Stimulated activated CD4-positive, alpha-beta T cell treated with anti-CD3 and anti-CD28 coated beads, TNF-alpha, amount 100 ng/mL, for 24 hours (primary cell): ENCODE results near the gene GRID1.
A peak's percentile ranks its signal among the peaks of the same experiment; 100 is the strongest.

ENCODE experiments used
- DNase-seq, 3 experiments: peaks; one replicate each; pipeline ENCODE4 v3.0.0-alpha.2; 2020; ENCODE audit warnings: low read depth in 3 of 3

Gene GRID1

GRCh38 chr10:86063341-86063740, 303.3 kb downstream of the GRID1 start:
- no peak for DNase-seq

- no peak for DNase-seq
Observed at GRCh38 chr10:86062647-86063145, 303.9 kb downstream of the GRID1 start.

GRCh38 chr10:86062198-86062550, 304.4 kb downstream of the GRID1 start:
- no peak for DNase-seq

- no peak for DNase-seq
Observed at GRCh38 chr10:86061278-86062197, 305.1 kb downstream of the GRID1 start.

GRCh38 chr10:86060386-86061277, 306.0 kb downstream of the GRID1 start:
- no peak for DNase-seq

GRCh38 chr10:86059892-86060291, 306.7 kb downstream of the GRID1 start:
- no peak for DNase-seq

- no peak for DNase-seq
Observed at GRCh38 chr10:86058964-86059363, 307.6 kb downstream of the GRID1 start.

GRCh38 chr10:86057708-86058107, 308.9 kb downstream of the GRID1 start:
- DNase-seq: no peak

GRCh38 chr10:86056672-86057071, 309.9 kb downstream of the GRID1 start:
- no peak for DNase-seq

GRCh38 chr10:86055928-86056327, 310.7 kb downstream of the GRID1 start:
- DNase-seq: no peak

GRCh38 chr10:86053675-86054074, 312.9 kb downstream of the GRID1 start:
- DNase-seq: no peak

GRCh38 chr10:86051586-86051985, 315.0 kb downstream of the GRID1 start:
- DNase-seq: no peak

- DNase-seq: no peak
Observed at GRCh38 chr10:86049442-86049841, 317.2 kb downstream of the GRID1 start.

GRCh38 chr10:86048973-86049372, 317.6 kb downstream of the GRID1 start:
- no peak for DNase-seq

GRCh38 chr10:86048571-86048970, 318.0 kb downstream of the GRID1 start:
- no peak for DNase-seq

- DNase-seq: peak in 2 of 3 experiments; percentile 5 to 11
Observed at GRCh38 chr10:86047588-86047987, 319.0 kb downstream of the GRID1 start.

- peak in 1 of 3 experiments; percentile 17 for DNase-seq
Observed at GRCh38 chr10:86046845-86047460, 319.6 kb downstream of the GRID1 start.

GRCh38 chr10:86045896-86046295, 320.7 kb downstream of the GRID1 start:
- no peak for DNase-seq

GRCh38 chr10:86044029-86044428, 322.6 kb downstream of the GRID1 start:
- DNase-seq: no peak

- DNase-seq: no peak
Observed at GRCh38 chr10:86043236-86043635, 323.4 kb downstream of the GRID1 start.

- DNase-seq: no peak
Observed at GRCh38 chr10:86042161-86042560, 324.4 kb downstream of the GRID1 start.

GRCh38 chr10:86041116-86041515, 325.5 kb downstream of the GRID1 start:
- no peak for DNase-seq
